Measurements from ENCODE around the gene GYPC. TPM values are rescaled to one million over a fixed set of nuclear protein-coding genes. Genes with fewer than 3 reads are reported as not detected.

Gene GYPC
- total RNA-seq, 1 experiment from 2014 or later: 13.6 TPM

- Histone ChIP-seq H3K4me2 (ENCODE audit: insufficient read depth, insufficient read length, low read length) (no peak overlapping the region), H3K79me2 (ENCODE audit: insufficient read depth, low read length) (no peaks in the 10 kb centered on the region), H3K56ac (ENCODE audit: insufficient read length, low read depth, low read length) (no peak overlapping the region), H3K27ac (ENCODE audit: insufficient read length, low read depth, low read length) (no peak overlapping the region), H3K14ac (ENCODE audit: insufficient read depth, low read length) (no peak overlapping the region), H3K4me1 (ENCODE audit: insufficient read depth, low read length) (no peaks in the 10 kb centered on the region), H3K23me2 (ENCODE audit: insufficient read length, low read depth, low read length, poor library complexity, severe bottlenecking) (no peaks in the 10 kb centered on the region), H2AFZ (ENCODE audit: low read length) (no peak overlapping the region), H2BK12ac (ENCODE audit: insufficient read length, low read depth, low read length) (no peak overlapping the region), H3K4ac (ENCODE audit: low read depth, low read length) (no peak overlapping the region), H3K79me1 (ENCODE audit: insufficient read depth, low read depth, low read length, poor library complexity, severe bottlenecking) (no peaks in the 10 kb centered on the region), H3K18ac (ENCODE audit: insufficient read length, low read depth, low read length) (no peak overlapping the region), H4K5ac (ENCODE audit: insufficient read length, low read depth, low read length) (no peak overlapping the region), H3K27me3 (ENCODE audit: insufficient read depth, low read length) (no peaks in the 10 kb centered on the region), H3T11ph (ENCODE audit: low read length) (no peak overlapping the region), H3K9ac (ENCODE audit: extremely low read depth, insufficient read length, low read length) (no peak overlapping the region), H2BK20ac (ENCODE audit: low read depth, low read length, poor library complexity, severe bottlenecking) (no peak overlapping the region), H4K8ac (replicated peaks; ENCODE audit: insufficient read length, low read depth, low read length) (no peak overlapping the region), H4K20me1 (ENCODE audit: control insufficient read depth, insufficient read depth, insufficient read length) (no peaks in the 10 kb centered on the region), H2BK120ac (ENCODE audit: low read depth, low read length, poor library complexity, severe bottlenecking) (no peak overlapping the region), H4K91ac (ENCODE audit: insufficient read length, low read depth, low read length) (no peak overlapping the region), H3K9me3 (ENCODE audit: control insufficient read depth, low read depth, low read length) (no peaks in the 10 kb centered on the region), H2BK15ac (ENCODE audit: low read depth, low read length) (no peak overlapping the region), H2BK5ac (ENCODE audit: insufficient read length, low read length) (no peak overlapping the region), H2AK5ac (ENCODE audit: insufficient read length, low read length) (no peak overlapping the region), H3K23ac (ENCODE audit: insufficient read length, low read depth, low read length) (no peak overlapping the region)
- Mint-ChIP-seq H3K4me3 (no peak overlapping the region), H3K9me3 (no peaks in the 10 kb centered on the region; a peak in 2 of 5 replicates), H3K27me3 (ENCODE audit: low read depth) (no peaks in the 10 kb centered on the region), H3K36me3 (ENCODE audit: insufficient read depth in 1 of 3, low read depth in 3 of 3) (no peaks in the 10 kb centered on the region; a peak in 1 of 7 replicates), H3K27ac (no peak overlapping the region), H3K4me1 (0 out of 4 replicates have a peak, but pooled peaks cover 0 to 5% of the 10 kb centered on the region in 2 experiments)
- DNase-seq: no peak
- no CpG with 5 or more reads among the region's 1 CpG for WGBS (ENCODE audit: extremely low coverage, insufficient read length, low lambda C conversion rate)
- no peak for TF ChIP-seq CTCF (conservative IDR thresholded peaks at IDR 0.05)
Observed at GRCh38 chr2:126635736-126636135, 20.2 kb upstream of the GYPC start.
